HepG2 (cell line): ENCODE results near the gene ACOT4. TPM values are rescaled to one million over a fixed set of nuclear protein-coding genes. Genes with fewer than 3 reads are reported as not detected.
"Not testable (repeated sequence)": the region's sequence is repeated elsewhere in the genome, so short reads cannot be mapped to it uniquely, and the experiment has no call there.

Experiments used
- ATAC-seq: fragments of 200-7000 bp; cut with Tn5 transposase; 3 replicates; pipeline ENCODE4 v1.9.1; 2020; ENCODE audit warnings: mild to moderate bottlenecking, moderate library complexity
- BruUV-seq: library from RNA; stranded (reverse); fragments of 400-500 nt; replicated peaks from 2 replicates; lab custom pipeline; 2021; lab: Mats Ljungman, UMichigan
- CTCF ChIA-PET: fragments of 300-600 bp; formaldehyde crosslinking; extraction: SDS; loops from one replicate; lab custom pipeline; 2021; ENCODE audit warnings: low total read pairs, inconsistent platforms, low intra/inter-chr PET ratio; lab: Yijun Ruan, JAX
- POLR2A ChIA-PET: fragments of 350-600 bp; sonication (Branson Sonifier 250); formaldehyde crosslinking; loops from one replicate; lab custom pipeline; 2020; ENCODE audit warnings: antibody characterized with exemption, inconsistent platforms; lab: Yijun Ruan, JAX
- DNase-seq: peaks from one replicate; pipeline ENCODE4 v3.0.0-alpha.2; 2015; ENCODE audit warnings: low spot score
- FAIRE-seq: peaks from 3 replicates; lab custom pipeline; 2011; peaks lifted over from hg19 to GRCh38; lab: Jason Lieb, UNC
- H2AFZ ChIP-seq: one replicate; pipeline ENCODE4 v1.6.1; 2011; ENCODE audit warnings: low read length, inconsistent platforms
- H3K27ac ChIP-seq: fragments of 300-600 bp; 3 replicates; pipeline ENCODE4 v1.8.0; 2011; ENCODE audit warnings: mixed run types, mild to moderate bottlenecking, mixed read lengths, low read length, inconsistent platforms; ENCODE audit not compliant: insufficient read depth; ENCODE audit errors: extremely low read length
- H3K27me3 ChIP-seq, 2 experiments: fragments of 200-600 bp in 1 of 2; 2 replicates in 1 of 2; 3 replicates in 1 of 2; pipeline versions ENCODE4 v1.6.0 to v1.8.0; 2011; ENCODE audit warnings: low read length in 2 of 2, mild to moderate bottlenecking in 2 of 2, moderate library complexity in 2 of 2, inconsistent platforms in 1 of 2; ENCODE audit not compliant: insufficient read depth in 2 of 2, control insufficient read depth in 1 of 2
- H3K36me3 ChIP-seq, 2 experiments: fragments of 200-600 bp in 1 of 2; replicated peaks in 1 of 2; 2 replicates in 1 of 2; 3 replicates in 1 of 2; pipeline versions ENCODE4 v1.5.1 to v1.8.0; 2011; ENCODE audit warnings: low read length in 2 of 2, inconsistent platforms in 1 of 2; ENCODE audit not compliant: insufficient read depth in 2 of 2, control insufficient read depth in 1 of 2
- H3K4me1 ChIP-seq: 2 replicates; pipeline ENCODE4 v1.5.1; 2012; ENCODE audit warnings: low read length, inconsistent platforms; ENCODE audit not compliant: insufficient read depth
- H3K4me2 ChIP-seq: 2 replicates; pipeline ENCODE4 v1.6.0; 2011; ENCODE audit warnings: low read depth, low read length, inconsistent platforms
- H3K4me3 ChIP-seq, 3 experiments: fragments of 200-600 bp in 1 of 3; sonication (generic), shearing (Covaris generic) in 1 of 3; replicated peaks in 1 of 3; 2 replicates each; pipeline ENCODE4 v1.5.1; 2011 to 2016; ENCODE audit warnings: low read length in 3 of 3, inconsistent platforms in 2 of 3, low read depth in 2 of 3, mild to moderate bottlenecking in 2 of 3, control low read depth in 1 of 3, mixed read lengths in 1 of 3; ENCODE audit not compliant: insufficient read depth in 1 of 3
- H3K79me2 ChIP-seq: one replicate; pipeline ENCODE4 v1.6.1; 2011; ENCODE audit warnings: low read length, inconsistent platforms; ENCODE audit not compliant: insufficient read depth
- H3K9ac ChIP-seq: 2 replicates; pipeline ENCODE4 v1.6.0; 2011; ENCODE audit warnings: mild to moderate bottlenecking, low read depth, low read length, inconsistent platforms; ENCODE audit not compliant: insufficient read depth
- H3K9me3 ChIP-seq: 2 replicates; pipeline ENCODE4 v1.5.1; 2012; ENCODE audit warnings: mild to moderate bottlenecking, low read length
- H4K20me1 ChIP-seq: 2 replicates; pipeline ENCODE4 v1.6.0; 2011; ENCODE audit warnings: inconsistent platforms, mild to moderate bottlenecking, low read length, moderate library complexity; ENCODE audit not compliant: insufficient read depth
- AKAP8 ChIP-seq: sonication (generic); formaldehyde crosslinking; IDR thresholded peaks from 2 replicates; pipeline ENCODE4 v1.5.1; 2020; ENCODE audit warnings: mild to moderate bottlenecking, missing genetic modification reagents
- DPF2 ChIP-seq: sonication (generic); formaldehyde crosslinking; IDR thresholded peaks from 2 replicates; pipeline ENCODE4 v1.4.0; 2020; ENCODE audit warnings: mild to moderate bottlenecking, low read depth, missing genetic modification reagents, borderline replicate concordance
- ESRRA ChIP-seq: sonication (generic); formaldehyde crosslinking; IDR thresholded peaks from 2 replicates; pipeline ENCODE4 v1.5.1; 2020; ENCODE audit warnings: mild to moderate bottlenecking, low read depth, missing genetic modification reagents
- GZF1 ChIP-seq: sonication (generic); formaldehyde crosslinking; IDR thresholded peaks from 2 replicates; pipeline ENCODE4 v1.5.1; 2020; ENCODE audit warnings: mild to moderate bottlenecking, missing genetic modification reagents
- HNRNPK ChIP-seq: fragments of 200-400 bp; formaldehyde crosslinking; IDR thresholded peaks from 2 replicates; pipeline ENCODE4 v1.6.1; 2018; ENCODE audit warnings: low read length, low read depth, moderate library complexity, mild to moderate bottlenecking; ENCODE audit not compliant: poor library complexity, severe bottlenecking
- NFIC ChIP-seq: IDR thresholded peaks from 2 replicates; pipeline ENCODE4 v1.6.1; 2012; ENCODE audit warnings: mild to moderate bottlenecking, low read length, inconsistent platforms
- NR2F1 ChIP-seq, 2 experiments: fragments of 450-650 bp in 1 of 2; formaldehyde crosslinking in 1 of 2; IDR thresholded peaks; 2 replicates each; pipeline versions ENCODE4 v1.5.0 to v1.6.1; 2016 to 2020; ENCODE audit warnings: mild to moderate bottlenecking in 1 of 2, missing compliant biosample characterization in 1 of 2, missing genetic modification reagents in 1 of 2, moderate library complexity in 1 of 2
- PPARG ChIP-seq: conservative IDR thresholded peaks from 2 replicates; pipeline ENCODE4 v1.6.1; 2016; ENCODE audit warnings: missing biosample characterization, missing genetic modification reagents
- SP4 ChIP-seq: sonication (generic); formaldehyde crosslinking; IDR thresholded peaks from 2 replicates; pipeline ENCODE4 v1.8.1; 2023; ENCODE audit warnings: mild to moderate bottlenecking, missing genetic modification reagents
- STAG1 ChIP-seq: sonication (generic); formaldehyde crosslinking; IDR thresholded peaks from 2 replicates; pipeline ENCODE4 v1.4.0; 2020; ENCODE audit warnings: missing genetic modification reagents
- STAT5B ChIP-seq: sonication (generic); formaldehyde crosslinking; IDR thresholded peaks from 2 replicates; pipeline ENCODE4 v1.4.0; 2020; ENCODE audit warnings: missing genetic modification reagents
- ZNF138 ChIP-seq: sonication (generic); formaldehyde crosslinking; IDR thresholded peaks from 2 replicates; pipeline ENCODE4 v1.5.0; 2020; ENCODE audit warnings: mild to moderate bottlenecking, low read depth, missing genetic modification reagents
- ZNF451 ChIP-seq: sonication (generic); formaldehyde crosslinking; IDR thresholded peaks from 2 replicates; pipeline ENCODE4 v1.5.0; 2020; ENCODE audit warnings: mild to moderate bottlenecking, missing genetic modification reagents
- ZNF468 ChIP-seq: sonication (generic); formaldehyde crosslinking; IDR thresholded peaks from 2 replicates; pipeline ENCODE4 v1.8.0; 2022; ENCODE audit warnings: mild to moderate bottlenecking, moderate library complexity, missing genetic modification reagents
- ZNF737 ChIP-seq: sonication (generic); formaldehyde crosslinking; IDR thresholded peaks from 2 replicates; pipeline ENCODE4 v1.5.0; 2020; ENCODE audit warnings: missing genetic modification reagents, mild to moderate bottlenecking, borderline replicate concordance
- ZSCAN9 ChIP-seq: IDR thresholded peaks from 2 replicates; pipeline ENCODE4 v1.6.1; 2016; ENCODE audit warnings: borderline replicate concordance
- WGBS: methylation state at CpG from one replicate; pipeline ENCODE4 v1.1.6; 2017; ENCODE audit warnings: low lambda C conversion rate; 5-methylcytosine and 5-hydroxymethylcytosine counted together
- in situ Hi-C: cut with HindIII; loops from 2 replicates; pipeline ENCODE4 v1.10.0; 2017; ENCODE audit warnings: low pct_unique_long_range_greater_than_20kb; ENCODE audit not compliant: extremely low pct_ligation_motif_present
- intact Hi-C: fragments of 100-400 bp; cut with micrococcal nuclease; formaldehyde crosslinking; loops from one replicate; pipeline ENCODE4 v1.10.0; 2022; ENCODE audit not compliant: unreplicated experiment
- polyA plus RNA-seq, 8 experiments: library from polyadenylated mRNA; depleted of rRNA in 3 of 8; stranded (reverse) in 7 of 8; unstranded in 1 of 8; fragments of >200 nt; fragmentation: Illumina TruSeq in 4 of 8; extraction: Trizol in 4 of 8; gene quantifications; 2 replicates each; pipeline versions ENCODE4 v1.2.1 to v1.2.3, GENCODE V29; 2011 to 2016; ENCODE audit warnings: low read depth in 4 of 8, missing spikeins in 1 of 8, mixed read lengths in 1 of 8; ENCODE audit not compliant: insufficient read depth in 1 of 8
- total RNA-seq, 5 experiments: library from RNA; depleted of rRNA; stranded (reverse); fragments of >200 nt; fragmentation: Illumina TruSeq; extraction: Trizol; gene quantifications; 2 replicates each; pipeline ENCODE4 v1.2.3, GENCODE V29; 2016; ENCODE audit warnings: low read depth in 1 of 5
- TF ChIP-seq, protein P1 (sequence below): sonication (generic); formaldehyde crosslinking; IDR thresholded peaks from 2 replicates; pipeline ENCODE4 v1.4.0; 2020; ENCODE audit warnings: missing genetic modification reagents, mild to moderate bottlenecking, borderline replicate concordance
- TF ChIP-seq, protein P2 (sequence below): IDR thresholded peaks from 2 replicates; pipeline ENCODE4 v1.6.1; 2016; ENCODE audit warnings: missing biosample characterization, missing genetic modification reagents, low read depth
- TF ChIP-seq, protein P3 (sequence below): fragments of 450-650 bp; IDR thresholded peaks from 2 replicates; pipeline ENCODE4 v1.6.1; 2016

Gene ACOT4
- total and polyA plus RNA-seq, 2 of the 13 experiments (the other 11 are each of a cell fraction or from before 2014, with no cell fraction given), result 0.04 to 0.05 TPM

DNA sequence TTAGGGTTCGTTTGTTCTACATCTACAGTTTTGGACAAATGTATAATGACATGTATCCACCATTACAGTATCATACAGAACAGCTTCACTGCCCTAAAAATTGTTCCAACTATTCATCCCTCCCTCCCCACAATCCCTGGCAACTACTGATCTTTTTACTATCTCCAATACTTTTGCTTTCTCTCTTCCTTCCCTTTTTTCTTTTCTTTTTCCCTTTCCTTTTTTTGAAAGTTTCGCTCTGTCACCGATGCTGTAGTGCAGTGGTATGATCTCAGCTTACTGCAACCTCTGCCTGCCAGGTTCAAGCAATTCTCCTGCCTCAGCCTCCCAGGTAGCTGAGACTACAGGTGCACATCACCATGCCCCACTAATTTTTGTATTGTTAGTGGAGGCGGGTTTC is 2.6 kb upstream of the ACOT4 start:
- CTCF ChIA-PET, result no interaction called here
- Histone ChIP-seq H4K20me1 (no peaks in the 10 kb centered on the region), H2AFZ (no peak overlapping the region), H3K4me3 (no peak overlapping the region), H3K4me1 (no peaks in the 10 kb centered on the region), H3K79me2 (no peaks in the 10 kb centered on the region), H3K36me3 (no peaks in the 10 kb centered on the region), H3K27ac (no peak overlapping the region)
- in situ Hi-C loops (no loop called here), intact Hi-C loops (no loop called here)
- FAIRE-seq, result no peak
- WGBS, result 61% methylated on average over 4 of the region's 4 CpGs
- no peak for TF ChIP-seq AKAP8
- TF ChIP-seq PPARG (CRISPR knock-in tag), result no peak
- TF ChIP-seq ZNF468 (CRISPR knock-in tag), result no peak
- no peak for TF ChIP-seq ZNF737
- TF ChIP-seq SP4 (CRISPR knock-in tag), result no peak
- TF ChIP-seq STAG1, result no peak
- no peak for TF ChIP-seq STAT5B (CRISPR knock-in tag)
- TF ChIP-seq, protein P1, sequence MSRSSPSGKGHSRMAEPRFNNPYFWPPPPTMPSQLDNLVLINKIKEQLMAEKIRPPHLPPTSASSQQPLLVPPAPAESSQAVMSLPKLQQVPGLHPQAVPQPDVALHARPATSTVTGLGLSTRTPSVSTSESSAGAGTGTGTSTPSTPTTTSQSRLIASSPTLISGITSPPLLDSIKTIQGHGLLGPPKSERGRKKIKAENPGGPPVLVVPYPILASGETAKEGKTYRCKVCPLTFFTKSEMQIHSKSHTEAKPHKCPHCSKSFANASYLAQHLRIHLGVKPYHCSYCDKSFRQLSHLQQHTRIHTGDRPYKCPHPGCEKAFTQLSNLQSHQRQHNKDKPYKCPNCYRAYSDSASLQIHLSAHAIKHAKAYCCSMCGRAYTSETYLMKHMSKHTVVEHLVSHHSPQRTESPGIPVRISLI (CRISPR knock-in tag), result no peak
- TF ChIP-seq NR2F1 (CRISPR knock-in tag; IDR thresholded peaks at IDR 0.05), result no peak
- no peak for TF ChIP-seq ZNF451 (CRISPR knock-in tag)
- no peak for TF ChIP-seq DPF2
- no peak for TF ChIP-seq ESRRA
- TF ChIP-seq, protein P2, sequence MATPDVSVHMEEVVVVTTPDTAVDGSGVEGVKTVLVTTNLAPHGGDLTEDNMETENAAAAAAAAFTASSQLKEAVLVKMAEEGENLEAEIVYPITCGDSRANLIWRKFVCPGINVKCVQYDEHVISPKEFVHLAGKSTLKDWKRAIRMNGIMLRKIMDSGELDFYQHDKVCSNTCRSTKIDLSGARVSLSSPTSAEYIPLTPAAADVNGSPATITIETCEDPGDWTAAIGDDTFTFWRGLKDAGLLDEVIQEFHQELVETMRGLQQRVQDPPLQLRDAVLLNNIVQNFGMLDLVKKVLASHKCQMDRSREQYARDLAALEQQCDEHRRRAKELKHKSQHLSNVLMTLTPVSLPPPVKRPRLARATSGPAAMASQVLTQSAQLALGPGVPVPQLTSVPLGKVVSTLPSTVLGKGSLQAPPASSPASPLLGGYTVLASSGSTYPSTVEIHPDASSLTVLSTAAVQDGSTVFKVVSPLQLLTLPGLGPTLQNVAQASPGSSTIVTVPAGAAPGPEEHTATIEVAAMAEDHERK (CRISPR knock-in tag), result no peak
- TF ChIP-seq, protein P3, sequence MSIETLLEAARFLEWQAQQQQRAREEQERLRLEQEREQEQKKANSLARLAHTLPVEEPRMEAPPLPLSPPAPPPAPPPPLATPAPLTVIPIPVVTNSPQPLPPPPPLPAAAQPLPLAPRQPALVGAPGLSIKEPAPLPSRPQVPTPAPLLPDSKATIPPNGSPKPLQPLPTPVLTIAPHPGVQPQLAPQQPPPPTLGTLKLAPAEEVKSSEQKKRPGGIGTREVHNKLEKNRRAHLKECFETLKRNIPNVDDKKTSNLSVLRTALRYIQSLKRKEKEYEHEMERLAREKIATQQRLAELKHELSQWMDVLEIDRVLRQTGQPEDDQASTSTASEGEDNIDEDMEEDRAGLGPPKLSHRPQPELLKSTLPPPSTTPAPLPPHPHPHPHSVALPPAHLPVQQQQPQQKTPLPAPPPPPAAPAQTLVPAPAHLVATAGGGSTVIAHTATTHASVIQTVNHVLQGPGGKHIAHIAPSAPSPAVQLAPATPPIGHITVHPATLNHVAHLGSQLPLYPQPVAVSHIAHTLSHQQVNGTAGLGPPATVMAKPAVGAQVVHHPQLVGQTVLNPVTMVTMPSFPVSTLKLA, result no peak
- TF ChIP-seq GZF1 (CRISPR knock-in tag), result no peak
- no peak for TF ChIP-seq ZNF138 (CRISPR knock-in tag)
- TF ChIP-seq ZSCAN9 (CRISPR knock-in tag), result no peak
- TF ChIP-seq HNRNPK, result no peak
- no peak for TF ChIP-seq NFIC
- TF ChIP-seq, all 625 proteins: peak for 0
- POLR2A ChIA-PET, result no interaction called here
- Histone ChIP-seq H3K9ac (no peak overlapping the region), H3K4me2 (no peak overlapping the region), H3K27me3 (no peaks in the 10 kb centered on the region), H3K9me3 (no peaks in the 10 kb centered on the region)
- BruUV-seq, result no TSS peak
- ATAC-seq (no peak), DNase-seq (no peak)

DNA sequence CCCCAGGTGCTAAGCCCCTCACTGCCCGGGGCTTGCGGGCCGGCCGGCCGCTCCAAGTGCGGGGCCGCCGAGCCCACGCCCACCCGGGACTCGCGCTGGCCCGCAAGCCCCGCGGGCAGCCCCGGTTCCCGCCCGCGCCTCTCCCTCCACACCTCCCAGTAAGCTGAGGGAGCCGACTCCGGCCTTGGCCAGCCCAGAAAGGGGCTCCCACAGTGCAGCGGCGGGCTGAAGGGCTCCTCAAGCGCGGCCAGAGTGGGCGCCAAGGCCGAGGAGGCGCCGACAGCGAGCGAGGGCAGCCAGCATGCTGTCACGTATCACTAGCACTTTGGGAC is 1.0 kb upstream of the ACOT4 start:
- BruUV-seq, H4K20me1 ChIP-seq, POLR2A ChIA-PET, H3K9ac ChIP-seq, FAIRE-seq, CTCF ChIA-PET, H3K4me2 ChIP-seq, H3K79me2 ChIP-seq, ATAC-seq, DNase-seq, H2AFZ ChIP-seq, H3K4me3 ChIP-seq, H3K36me3 ChIP-seq, in situ Hi-C loops, H3K27ac ChIP-seq, H3K9me3 ChIP-seq, intact Hi-C loops, H3K27me3 ChIP-seq, H3K4me1 ChIP-seq: not testable (repeated sequence)
- 92% methylated on average over 13 of the region's 32 CpGs for WGBS
